ENCODE results near the gene AP3S2. TPM values are rescaled to one million over a fixed set of nuclear protein-coding genes. Genes with fewer than 3 reads are reported as not detected.

Gene AP3S2
- total and polyA plus RNA-seq, 2 of the 8 experiments (the other 6 are each of a cell fraction or from before 2014, with no cell fraction given) = 19.2 to 45.4 TPM

DNA sequence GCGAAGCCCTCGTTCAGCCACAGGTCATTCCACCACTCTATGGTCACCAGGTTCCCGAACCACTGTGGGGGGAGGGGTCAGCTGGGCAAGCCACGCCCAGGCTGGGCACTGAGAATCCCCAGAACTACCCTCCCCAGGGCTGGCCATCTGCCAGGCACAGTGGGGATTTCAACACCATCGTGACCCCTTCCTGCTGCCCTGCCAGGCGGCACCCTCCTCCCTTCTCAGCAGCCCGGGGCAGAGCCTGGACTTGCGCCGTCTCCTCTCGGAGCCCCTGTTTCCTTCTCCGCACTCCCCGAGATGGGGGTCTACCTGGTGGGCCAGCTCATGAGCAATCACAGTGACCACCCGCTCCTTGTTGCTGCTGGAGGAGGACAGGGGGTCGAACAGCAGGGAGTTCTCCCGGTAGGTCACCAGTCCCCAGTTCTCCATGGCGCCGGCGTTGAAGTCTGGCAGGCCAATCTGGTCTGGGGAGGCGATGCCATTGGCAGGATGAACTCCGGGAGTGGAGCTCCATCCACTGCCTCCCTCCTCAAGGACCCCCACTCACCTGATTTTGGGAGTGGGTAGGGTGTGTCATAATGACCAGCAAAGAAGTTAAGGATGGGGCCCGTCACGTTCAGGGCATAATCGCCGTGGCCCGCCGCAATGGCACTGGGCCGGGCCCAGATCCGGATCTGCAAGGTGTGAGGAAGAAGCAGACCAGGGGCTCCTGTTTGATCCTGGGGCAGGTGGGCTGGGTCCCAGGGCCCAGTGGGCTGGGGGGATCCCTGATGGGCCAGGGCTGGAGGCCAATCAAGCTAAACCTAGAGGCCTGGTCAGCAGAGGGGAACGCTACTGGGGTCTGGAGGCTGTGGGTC lies 89.6 kb downstream of the AP3S2 start:
- CTCF ChIA-PET (ENCODE audit: partially characterized antibody) = interaction anchor here (0.5 to 3.0 kb wide), 7 partner anchors 20 to 452 kb away, joined by 3 to 16 read pairs (median 6); no protein-coding TSS in a partner anchor
- Histone ChIP-seq H3K9me3 (ENCODE audit: insufficient read depth in 2 of 2, low read depth in 1 of 2, low read length in 1 of 2) (no peaks in the 10 kb centered on the region), H2BK5ac (ENCODE audit: low read depth, low read length) (no peak overlapping the region), H3K23me2 (ENCODE audit: low read depth, low read length) (no peaks in the 10 kb centered on the region), H2BK20ac (ENCODE audit: low read length) (no peak overlapping the region), H3K4ac (replicated peaks; ENCODE audit: insufficient read length, low read depth, low read length) (no peak overlapping the region), H3K23ac (ENCODE audit: insufficient read length) (no peak overlapping the region), H2BK15ac (ENCODE audit: low read length) (no peak overlapping the region), H3K27me3 (replicated peaks in 1 of 4; ENCODE audit: control insufficient read depth in 3 of 4, extremely low read depth in 1 of 4, insufficient read depth in 3 of 4, low read length in 3 of 4) (no peaks in the 10 kb centered on the region; a peak in 2 of 7 replicates), H3K56ac (replicated peaks; ENCODE audit: insufficient read length, low read depth, low read length) (no peak overlapping the region), H2AK5ac (ENCODE audit: low read depth, low read length) (no peak overlapping the region), H3K4me1 (replicated peaks in 1 of 4; ENCODE audit: control insufficient read depth in 3 of 4, insufficient read depth in 4 of 4, low read length in 3 of 4) (peaks cover 0 to 13% (median 1%) of the 10 kb centered on the region in 4 experiments; a peak in 4 of 7 replicates), H3K14ac (ENCODE audit: insufficient read length) (no peak overlapping the region), H2AFZ (ENCODE audit: low read length) (no peak overlapping the region), H3K36me3 (ENCODE audit: control insufficient read depth in 2 of 4, insufficient read depth in 4 of 4, low read length in 3 of 4) (no peaks in the 10 kb centered on the region), H3K27ac (ENCODE audit: low read depth, low read length) (no peak overlapping the region), H4K8ac (ENCODE audit: extremely low read depth, insufficient read depth, low read length) (no peak overlapping the region; the same call in 1 of the 2 replicates), H3K79me1 (ENCODE audit: low read depth, low read length) (no peaks in the 10 kb centered on the region), H3K9ac (replicated peaks in 1 of 4; ENCODE audit: extremely low read depth in 1 of 4, low read depth in 3 of 4, low read length in 3 of 4) (no peak overlapping the region), H4K5ac (ENCODE audit: insufficient read length, low read depth, low read length) (no peak overlapping the region), H4K91ac (replicated peaks; ENCODE audit: insufficient read length, low read length) (no peak overlapping the region), H3K18ac (ENCODE audit: extremely low read depth, low read length) (no peak overlapping the region), H3K4me2 (ENCODE audit: insufficient read depth in 1 of 2, low read depth in 2 of 2, low read length in 2 of 2) (no peak overlapping the region), H2BK12ac (ENCODE audit: low read depth, low read length) (no peak overlapping the region), H3K4me3 (ENCODE audit: extremely low read depth in 1 of 4, insufficient read depth in 2 of 4, low read depth in 3 of 4, low read length in 4 of 4) (no peak overlapping the region), H4K20me1 (replicated peaks in 1 of 2; ENCODE audit: control insufficient read depth in 1 of 2, insufficient read depth in 2 of 2, low read length in 2 of 2) (no peaks in the 10 kb centered on the region), H2BK120ac (replicated peaks; ENCODE audit: low read depth, low read length) (no peak overlapping the region), H3K79me2 (ENCODE audit: control insufficient read depth in 1 of 2, insufficient read depth in 2 of 2, low read length in 2 of 2) (no peaks in the 10 kb centered on the region)
- FAIRE-seq = no peak
- 91% methylated on average over 29 of the region's 29 CpGs; no CpG with 5 or more reads in 1 of the 2 experiments for WGBS, 2 experiments (ENCODE audit: extremely low coverage in 1 of 2, insufficient coverage in 1 of 2, insufficient read length in 1 of 2, insufficient replicate concordance in 2 of 2, low coverage in 1 of 2, low lambda C conversion rate in 2 of 2, missing lambda C conversion rate in 1 of 2)
- DNase-seq (ENCODE audit: low read depth in 1 of 2, low spot score in 2 of 2) = no peak
- POLR2A ChIA-PET (ENCODE audit: partially characterized antibody) = interaction anchor here (1.5 to 1.8 kb wide), 2 partner anchors 10 kb away, joined by 3 to 4 read pairs; partner anchors contain the start of gene ANPEP
- no peak for TF ChIP-seq EZH2 (IDR thresholded peaks at IDR 0.05; ENCODE audit: low read depth, low read length, severe bottlenecking)
- TF ChIP-seq NANOG (IDR thresholded peaks at IDR 0.05; ENCODE audit: insufficient read depth, low read depth, low read length, poor library complexity, severe bottlenecking) = no peak
- no peak for TF ChIP-seq KDM5A (IDR thresholded peaks at IDR 0.05; ENCODE audit: low read length)
- TF ChIP-seq HDAC6 (IDR thresholded peaks at IDR 0.05; ENCODE audit: low read depth, low read length) = no peak
- TF ChIP-seq POLR2AphosphoS5 (IDR thresholded peaks at IDR 0.05; ENCODE audit: low read depth, low read length) = no peak
- TF ChIP-seq, protein P1, sequence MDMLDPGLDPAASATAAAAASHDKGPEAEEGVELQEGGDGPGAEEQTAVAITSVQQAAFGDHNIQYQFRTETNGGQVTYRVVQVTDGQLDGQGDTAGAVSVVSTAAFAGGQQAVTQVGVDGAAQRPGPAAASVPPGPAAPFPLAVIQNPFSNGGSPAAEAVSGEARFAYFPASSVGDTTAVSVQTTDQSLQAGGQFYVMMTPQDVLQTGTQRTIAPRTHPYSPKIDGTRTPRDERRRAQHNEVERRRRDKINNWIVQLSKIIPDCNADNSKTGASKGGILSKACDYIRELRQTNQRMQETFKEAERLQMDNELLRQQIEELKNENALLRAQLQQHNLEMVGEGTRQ (IDR thresholded peaks at IDR 0.05; ENCODE audit: low read length) = no peak
- no peak for TF ChIP-seq RBBP5 (IDR thresholded peaks at IDR 0.05; ENCODE audit: borderline replicate concordance, low read depth, low read length)
- TF ChIP-seq EP300 (IDR thresholded peaks at IDR 0.05; ENCODE audit: borderline replicate concordance in 1 of 2, low read depth in 2 of 2, low read length in 2 of 2) = no peak
- no peak for TF ChIP-seq SP2 (IDR thresholded peaks at IDR 0.05; ENCODE audit: low read length)
- no peak for TF ChIP-seq TAF1 (IDR thresholded peaks at IDR 0.05; ENCODE audit: low read depth, low read length)
- TF ChIP-seq EGR1 (IDR thresholded peaks at IDR 0.05; ENCODE audit: borderline replicate concordance, low read depth, low read length) = no peak
